GM21528 (cell line): Measurements from ENCODE around the gene CBX3.
"Not testable (repeated sequence)": the region's sequence is repeated elsewhere in the genome, so short reads cannot be mapped to it uniquely, and the experiment has no call there.

Source experiments
- ATAC-seq: cut with Tn5 transposase; IDR thresholded peaks from one replicate; pipeline ENCODE4 v1.9.1; 2021; ENCODE audit warnings: mild to moderate bottlenecking, moderate library complexity; ENCODE audit not compliant: unreplicated experiment, low FRiP score

Gene CBX3

DNA sequence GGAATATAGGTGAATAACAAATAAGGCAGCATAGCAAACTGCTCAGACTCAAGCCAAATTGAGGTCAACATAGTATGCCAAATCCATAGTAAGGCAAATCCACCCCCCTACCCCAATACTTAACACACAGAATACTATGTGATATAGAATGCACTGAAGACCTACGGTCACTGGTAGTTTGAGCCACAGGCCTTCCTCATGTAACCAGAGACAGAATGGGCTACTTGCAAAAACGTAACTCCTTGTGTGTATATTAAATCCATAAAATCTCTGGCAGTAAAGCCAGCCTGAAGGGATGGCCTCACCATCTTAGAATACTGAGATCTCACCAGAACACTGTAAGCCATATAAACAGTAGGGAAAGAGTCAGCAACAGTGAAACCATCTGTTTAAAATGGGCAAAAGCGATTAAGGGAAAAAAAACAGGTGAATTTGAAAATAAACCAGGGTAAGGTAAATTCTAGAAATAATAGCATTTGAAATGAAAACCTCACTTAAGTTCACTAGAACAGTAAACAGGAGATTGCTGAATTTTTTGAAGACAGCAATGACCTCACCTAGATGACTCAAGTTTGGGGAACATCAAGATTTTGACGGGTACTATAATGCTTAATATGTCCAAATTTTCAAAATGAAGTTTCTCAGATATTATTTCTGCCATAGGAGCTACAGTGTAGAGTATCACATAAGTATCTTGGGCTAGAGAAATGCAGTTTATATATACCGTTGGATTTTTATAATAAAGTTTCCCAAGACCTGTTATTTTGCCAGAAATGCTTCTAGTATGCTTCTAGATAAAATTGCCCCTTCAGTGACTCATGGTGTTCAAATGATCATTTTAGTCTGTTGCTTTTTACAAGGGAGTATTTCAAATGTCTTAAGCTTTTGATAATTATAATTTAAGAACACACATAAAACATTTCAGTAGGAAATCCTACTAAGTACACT, 14.9 kb upstream of the CBX3 start:
- no peak for ATAC-seq

DNA sequence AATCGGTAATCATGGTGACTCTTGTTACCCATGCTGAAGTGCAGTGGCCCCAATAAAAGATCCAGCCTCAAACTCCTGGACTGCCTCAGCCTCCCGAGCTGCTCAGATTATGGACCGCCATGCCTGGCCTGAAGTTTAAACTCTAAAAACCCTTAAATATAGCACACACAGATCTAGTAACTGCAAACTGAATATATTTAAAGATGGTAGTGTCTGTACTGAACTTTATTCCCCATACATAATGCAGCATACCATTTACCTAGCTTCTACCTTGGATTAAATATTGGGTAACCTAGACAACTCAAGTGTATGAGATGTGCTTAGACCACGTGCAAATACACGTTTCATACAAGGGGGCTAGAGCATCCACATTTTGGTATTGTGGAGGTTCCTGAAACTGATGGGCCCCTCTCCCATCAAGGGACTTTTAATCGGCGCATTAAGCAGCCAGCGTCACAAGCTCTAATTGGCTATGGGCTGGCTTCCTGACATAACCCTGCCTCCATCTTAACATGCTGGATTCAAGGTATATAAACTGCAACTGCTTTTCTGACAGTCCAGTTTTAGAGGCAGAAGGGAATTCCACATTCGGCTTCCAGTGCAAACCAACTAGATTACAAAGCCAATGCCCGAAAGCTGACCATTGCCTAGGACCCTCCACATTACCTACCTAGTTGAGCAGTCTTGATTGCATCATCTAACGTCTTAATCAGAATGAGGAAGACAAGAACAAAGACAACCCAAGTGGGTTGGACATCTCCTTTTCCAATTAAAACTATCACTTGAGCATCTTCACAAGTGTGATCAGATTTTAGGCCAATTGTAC, 14.0 kb upstream of the CBX3 start:
- ATAC-seq, result no peak

DNA sequence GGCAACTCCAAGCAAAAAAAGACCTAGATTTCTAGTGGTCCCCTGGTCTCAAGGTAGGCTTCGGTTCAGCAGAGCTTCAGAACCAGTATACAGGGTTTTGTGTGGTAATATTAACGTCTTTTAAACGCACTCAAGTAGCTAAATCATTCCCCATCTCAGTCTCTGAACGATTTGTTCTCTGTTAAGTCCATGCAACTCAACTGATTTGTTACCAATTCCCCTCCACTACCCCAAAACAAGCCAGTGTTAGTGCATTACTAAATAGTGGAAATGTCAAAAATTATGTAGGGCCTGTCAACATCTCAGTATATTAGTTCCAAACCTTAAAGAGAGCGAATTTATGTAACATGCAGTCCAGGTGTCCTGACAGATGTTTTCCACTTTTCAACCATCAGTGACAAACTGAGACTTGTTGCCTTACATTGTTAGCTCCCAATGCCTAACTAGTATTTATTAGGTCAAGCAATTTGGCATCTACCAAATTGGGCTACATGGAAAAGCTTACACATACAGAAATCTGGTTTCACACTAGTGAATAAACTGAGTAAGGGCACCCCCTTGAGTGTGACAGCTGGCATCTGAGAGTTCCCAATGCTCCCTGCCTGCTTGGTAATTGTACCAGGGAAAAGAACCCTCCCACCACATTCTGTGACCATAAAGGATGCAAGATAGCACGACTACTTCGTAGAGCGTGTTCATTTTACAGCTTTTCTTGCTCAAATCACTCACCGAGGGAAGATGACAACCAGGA, 13.2 kb upstream of the CBX3 start:
- ATAC-seq, result no peak

GRCh38 chr7:26188957-26189541, 12.5 kb upstream of the CBX3 start:
- ATAC-seq, result no peak

DNA sequence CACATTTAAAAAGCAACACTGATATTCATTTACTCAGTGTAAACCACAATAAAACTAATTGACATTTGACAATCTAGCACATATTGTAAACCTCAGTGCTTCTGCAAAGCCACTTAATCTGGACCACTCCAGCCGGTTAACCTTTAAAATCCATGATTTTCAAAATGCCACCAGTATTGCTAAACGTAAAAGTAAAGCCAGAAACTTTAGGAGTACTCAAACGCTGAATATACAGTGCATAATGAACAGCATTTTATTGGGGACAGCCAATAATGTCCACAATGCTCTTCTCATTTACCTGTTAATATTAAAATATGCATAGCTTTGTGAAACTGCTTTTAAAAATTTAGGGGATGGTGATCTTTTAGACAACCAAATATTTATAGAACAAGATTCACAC, 11.8 kb upstream of the CBX3 start:
- no peak for ATAC-seq

DNA sequence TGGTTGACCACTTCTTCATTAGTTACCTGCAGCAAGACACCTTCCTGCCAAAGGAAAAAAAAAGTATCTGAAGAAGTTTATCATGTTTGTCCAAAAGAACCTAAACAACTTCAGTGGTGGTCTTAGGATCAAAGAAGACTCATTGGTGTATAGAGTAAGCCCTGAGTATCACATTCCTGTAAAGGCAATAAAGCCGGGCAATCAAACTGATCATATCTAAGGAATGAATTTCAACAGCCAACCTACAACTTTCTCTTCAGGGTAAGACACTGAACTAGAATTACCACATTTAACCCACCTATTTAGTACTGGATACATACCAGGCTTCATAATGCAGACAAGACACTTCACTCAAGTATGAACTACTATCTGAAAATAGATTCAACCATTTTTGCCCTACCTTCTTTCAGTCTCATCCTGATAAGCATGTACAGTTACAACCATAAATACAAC, 11.1 kb upstream of the CBX3 start:
- ATAC-seq, result no peak

GRCh38 chr7:26191233-26191973, 10.1 kb upstream of the CBX3 start:
- no peak for ATAC-seq

- no peak for ATAC-seq
Observed at GRCh38 chr7:26191974-26192479, 9.5 kb upstream of the CBX3 start.

DNA sequence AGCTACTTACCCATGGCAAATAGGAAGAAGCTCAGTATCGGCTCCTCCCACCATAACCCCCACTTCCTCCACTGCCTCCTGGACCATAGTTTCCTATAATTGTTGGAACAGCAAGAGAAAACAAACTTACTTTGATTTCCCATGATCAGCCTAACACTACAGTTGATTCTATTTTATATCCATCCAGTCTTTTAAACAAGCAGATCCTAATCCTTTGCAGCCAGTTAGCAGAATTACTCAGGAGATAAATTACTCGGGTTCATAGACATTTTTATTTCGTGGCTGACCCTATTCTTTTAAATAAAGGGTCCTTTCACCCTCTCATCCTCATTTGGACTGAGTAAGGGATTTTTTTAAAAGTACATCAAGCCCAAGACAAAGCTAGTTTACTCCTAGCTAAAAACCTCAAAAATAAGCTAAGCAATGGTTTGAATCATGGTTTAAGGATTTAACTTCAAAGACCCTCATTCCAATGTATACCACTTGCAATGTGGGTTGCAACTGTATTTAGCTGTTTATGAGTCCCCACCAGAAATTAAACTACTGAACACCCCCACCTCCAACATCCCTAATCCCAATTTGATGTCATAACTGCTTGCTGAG, 9.0 kb upstream of the CBX3 start:
- no peak for ATAC-seq

GRCh38 chr7:26193432-26194207, 7.9 kb upstream of the CBX3 start:
- ATAC-seq, result no peak

- not testable (repeated sequence) for ATAC-seq
Observed at GRCh38 chr7:26194764-26195163, 6.8 kb upstream of the CBX3 start.

DNA sequence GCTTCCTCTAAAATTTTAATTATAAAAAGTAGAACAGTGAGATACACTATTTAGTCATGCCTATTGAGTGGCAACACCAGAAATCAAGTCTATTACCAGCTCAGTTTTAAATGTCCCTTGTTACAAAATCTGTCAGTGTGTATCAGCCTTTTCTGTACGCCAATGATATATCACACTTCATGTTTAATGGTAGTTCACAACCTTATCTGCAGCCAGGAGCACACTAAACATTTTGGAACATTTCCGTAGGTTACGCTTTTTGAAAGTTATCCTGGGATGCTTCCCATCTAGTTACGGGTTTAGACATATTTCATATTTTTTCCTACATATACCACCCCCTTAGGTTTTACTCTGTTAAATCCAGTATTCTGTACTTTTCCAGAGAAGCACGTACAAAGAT, 6.4 kb upstream of the CBX3 start:
- ATAC-seq, result no peak

DNA sequence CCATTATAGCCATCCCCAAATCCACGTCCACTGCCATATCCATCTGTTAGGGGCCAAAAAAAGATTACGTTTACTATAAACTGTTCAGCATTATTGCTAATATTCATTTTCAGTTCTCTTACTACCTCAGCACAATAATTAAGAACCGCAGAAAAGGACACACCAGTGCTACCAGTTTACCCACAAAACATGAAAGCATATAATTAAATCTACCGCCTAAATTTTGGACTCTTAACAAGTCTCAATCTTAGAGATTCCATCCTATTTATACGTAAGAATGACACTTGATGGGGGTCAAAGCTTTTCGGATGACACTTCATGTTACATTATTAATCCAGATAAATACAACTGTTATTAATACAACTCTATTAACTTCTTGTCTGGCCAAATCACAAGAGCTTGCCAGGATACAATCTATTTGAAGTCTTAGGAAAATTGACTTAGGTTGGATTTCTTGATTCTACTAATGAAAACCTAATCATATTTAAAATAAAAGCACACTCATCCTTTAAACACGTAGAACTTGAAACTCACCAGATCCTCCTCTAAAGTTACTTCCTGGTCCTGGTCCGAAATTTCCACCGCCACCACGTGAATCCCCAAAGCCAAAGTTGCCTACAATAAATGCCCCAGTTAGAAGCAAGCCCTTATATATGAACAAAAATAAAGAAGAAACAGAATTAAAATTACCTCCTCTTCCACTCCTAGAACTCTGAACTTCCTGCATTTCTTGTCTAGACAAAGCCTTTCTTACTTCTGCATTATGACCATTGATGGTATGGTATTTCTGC, 5.5 kb upstream of the CBX3 start:
- no peak for ATAC-seq

DNA sequence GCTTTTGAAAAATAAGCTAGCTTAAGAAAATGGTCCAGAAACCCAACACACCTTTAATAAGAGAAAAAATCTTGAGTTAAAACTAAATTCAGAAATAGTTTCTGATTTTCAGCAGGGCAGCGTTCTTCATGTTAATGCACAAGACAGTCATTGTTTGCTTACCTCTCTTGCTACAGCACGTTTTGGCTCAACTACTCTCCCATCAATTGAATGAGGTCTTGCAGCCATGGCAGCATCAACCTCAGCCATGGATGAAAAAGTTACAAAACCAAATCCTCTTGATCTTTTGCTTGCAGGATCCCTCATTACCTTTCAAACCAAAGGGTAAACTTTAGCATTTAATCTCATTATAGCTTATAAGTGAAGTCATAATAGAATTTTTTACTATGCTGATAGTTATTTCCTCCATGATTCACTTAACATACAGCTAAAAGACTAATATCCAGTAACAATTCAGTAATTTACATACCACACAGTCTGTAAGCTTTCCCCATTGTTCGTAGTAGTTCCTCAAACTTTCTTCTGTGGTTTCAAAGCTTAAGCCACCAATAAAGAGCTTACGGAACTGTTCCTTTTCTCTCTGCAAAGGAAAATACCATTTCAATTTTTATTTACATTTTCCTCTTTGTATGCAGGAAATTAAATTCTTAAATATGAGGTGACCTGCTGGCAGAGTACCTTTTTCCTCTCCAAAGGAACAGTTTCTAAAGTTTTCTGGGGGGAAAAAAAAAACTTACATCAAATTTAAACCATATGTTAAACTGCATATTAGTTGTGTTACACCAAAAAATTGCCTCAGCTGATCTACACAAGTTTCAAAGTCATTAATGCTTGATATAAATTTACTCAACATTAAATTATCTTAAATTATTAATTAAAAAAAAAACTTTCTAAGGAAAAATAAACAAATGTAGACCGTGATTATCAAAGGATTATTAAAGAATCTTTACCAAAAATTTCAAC, 4.1 kb upstream of the CBX3 start:
- ATAC-seq, result no peak

DNA sequence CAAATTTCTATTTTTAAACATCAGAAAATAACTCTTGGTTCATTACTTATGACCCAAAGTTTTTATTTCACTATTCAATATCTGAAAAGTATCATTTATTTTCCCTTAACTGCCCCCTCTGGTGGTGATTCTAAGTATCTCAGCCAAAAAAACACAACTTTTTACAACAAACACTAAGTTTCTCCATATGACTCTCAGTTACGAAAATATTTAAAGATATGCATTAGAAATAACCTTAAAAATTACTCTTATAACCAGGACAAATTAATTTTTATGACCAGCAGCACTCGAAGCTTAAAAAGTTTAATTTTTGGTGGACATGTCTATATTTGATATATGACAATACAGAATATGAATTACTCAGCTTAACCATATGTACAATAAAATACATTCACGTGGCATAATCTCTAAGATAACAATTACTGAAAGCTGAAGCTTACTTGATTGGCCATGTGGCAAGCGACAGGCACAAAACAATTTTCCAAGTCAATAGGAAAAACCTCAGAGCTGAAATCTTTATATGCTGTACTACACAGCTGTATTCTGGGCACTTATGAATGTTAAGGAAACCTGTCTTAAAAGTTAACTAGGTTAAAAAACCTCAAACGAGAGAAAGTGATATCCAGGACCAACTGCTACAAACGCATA, 3.3 kb upstream of the CBX3 start:
- ATAC-seq, result no peak

DNA sequence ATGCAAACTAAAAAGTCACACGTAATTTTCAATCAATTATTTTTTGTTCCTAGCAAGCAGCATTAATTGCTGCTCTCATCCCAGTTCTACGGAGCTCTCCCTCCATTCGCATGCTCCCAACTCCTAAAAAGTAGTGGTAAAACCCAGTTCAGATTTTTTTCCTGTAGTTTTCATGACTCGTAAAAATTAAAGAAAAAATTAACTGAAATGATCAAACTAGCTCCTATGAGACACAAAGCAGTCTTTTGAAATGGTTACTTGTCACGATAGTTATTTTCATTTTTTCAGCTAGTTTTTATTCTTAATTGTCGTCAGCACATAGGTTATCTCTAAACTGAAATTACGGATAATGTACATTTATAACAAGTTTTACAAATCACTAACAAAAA, 2.8 kb upstream of the CBX3 start:
- no peak for ATAC-seq
